GM12878 (cell line): ENCODE data around the gene DENND1A. TPM values are rescaled to one million over a fixed set of nuclear protein-coding genes. Genes with fewer than 3 reads are reported as not detected.
A peak's percentile ranks its signal among the peaks of the same experiment; 100 is the strongest.

Experiments used
- ATAC-seq: fragments of 200-7000 bp; cut with Tn5 transposase; 3 replicates; pipeline ENCODE4 v1.9.1; 2020; ENCODE audit warnings: mild to moderate bottlenecking, moderate library complexity
- BruUV-seq: library from RNA; stranded (reverse); fragments of 400-500 nt; replicated peaks from 2 replicates; lab custom pipeline; 2021; lab: Mats Ljungman, UMichigan
- CTCF ChIA-PET: fragments of 300-600 bp; sonication (Branson Sonifier 250); formaldehyde crosslinking; extraction: SDS; loops from one replicate; lab custom pipeline; 2021; ENCODE audit warnings: inconsistent platforms; lab: Yijun Ruan, JAX
- POLR2A ChIA-PET: fragments of 350-600 bp; formaldehyde crosslinking; extraction: SDS; loops from one replicate; lab custom pipeline; 2021; ENCODE audit warnings: inconsistent platforms; lab: Charles Lee
- RAD21 ChIA-PET: fragments of 300-600 bp; sonication (Branson Sonifier 250); formaldehyde crosslinking; loops from one replicate; lab custom pipeline; 2023; ENCODE audit warnings: antibody characterized with exemption; ENCODE audit not compliant: unreplicated experiment; lab: Charles Lee
- SMC1A ChIA-PET: fragments of 300-600 bp; sonication (Branson Sonifier 250); formaldehyde crosslinking; loops from one replicate; lab custom pipeline; 2023; ENCODE audit not compliant: unreplicated experiment, uncharacterized antibody; lab: Charles Lee
- DNase-seq: peaks from one replicate; pipeline ENCODE4 v3.0.0-alpha.2; 2011; ENCODE audit warnings: low read depth, low spot score
- FAIRE-seq: peaks from 3 replicates; lab custom pipeline; 2011; peaks lifted over from hg19 to GRCh38; lab: Jason Lieb, UNC
- H2AFZ ChIP-seq: 2 replicates; pipeline ENCODE4 v1.6.0; 2011; ENCODE audit warnings: low read depth, low read length, control low read depth; ENCODE audit not compliant: control insufficient read depth
- H3K27ac ChIP-seq: 2 replicates; pipeline ENCODE4 v1.5.1; 2011; ENCODE audit warnings: control low read depth; ENCODE audit not compliant: control insufficient read depth, insufficient read depth
- H3K27me3 ChIP-seq, 2 experiments: replicated peaks in 1 of 2; 2 replicates each; pipeline versions ENCODE4 v1.6.0 to v1.6.1; 2011; ENCODE audit warnings: low read length in 1 of 2; ENCODE audit not compliant: control insufficient read depth in 2 of 2, insufficient read depth in 2 of 2
- H3K36me3 ChIP-seq, 2 experiments: 2 replicates each; pipeline ENCODE4 v1.5.1; 2011; ENCODE audit warnings: low read length in 1 of 2; ENCODE audit not compliant: control insufficient read depth in 2 of 2, insufficient read depth in 2 of 2
- H3K4me1 ChIP-seq: 2 replicates; pipeline ENCODE4 v1.6.1; 2011; ENCODE audit warnings: mild to moderate bottlenecking, low read length, moderate library complexity, mixed read lengths; ENCODE audit not compliant: control insufficient read depth, insufficient read depth
- H3K4me2 ChIP-seq: 2 replicates; pipeline ENCODE4 v1.6.0; 2011; ENCODE audit warnings: control low read depth; ENCODE audit not compliant: control insufficient read depth, insufficient read depth
- H3K4me3 ChIP-seq: fragments of 200-600 bp; sonication (generic); 2 replicates; pipeline ENCODE4 v1.5.1; 2016
- H3K79me2 ChIP-seq: 2 replicates; pipeline ENCODE4 v1.6.0; 2011; ENCODE audit warnings: low read length; ENCODE audit not compliant: control insufficient read depth, insufficient read depth
- H3K9ac ChIP-seq: 2 replicates; pipeline ENCODE4 v1.8.0; 2011; ENCODE audit warnings: low read length, control low read depth, mixed read lengths; ENCODE audit not compliant: control insufficient read depth, insufficient read depth
- H3K9me3 ChIP-seq: replicated peaks from 3 replicates; pipeline ENCODE4 v1.5.1; 2011; ENCODE audit warnings: mild to moderate bottlenecking, low read length; ENCODE audit not compliant: control insufficient read depth, insufficient read depth
- H4K20me1 ChIP-seq: 2 replicates; pipeline ENCODE4 v1.6.0; 2011; ENCODE audit not compliant: control insufficient read depth, insufficient read depth
- ATF7 ChIP-seq: fragments of 450-650 bp; IDR thresholded peaks from 2 replicates; pipeline ENCODE4 v1.6.1; 2016; ENCODE audit warnings: low read depth, mild to moderate bottlenecking
- BHLHE40 ChIP-seq, 2 experiments: fragments of 450-650 bp in 1 of 2; IDR thresholded peaks; 2 replicates each; pipeline ENCODE4 v1.6.1; 2011 to 2017; ENCODE audit warnings: low read depth in 2 of 2, borderline replicate concordance in 1 of 2, improper control_type of control experiment in 1 of 2, low read length in 1 of 2, mild to moderate bottlenecking in 1 of 2
- CHD2 ChIP-seq: IDR thresholded peaks from 2 replicates; pipeline ENCODE4 v1.6.1; 2011; ENCODE audit warnings: low read depth, low read length, improper control_type of control experiment, borderline replicate concordance
- CTCF ChIP-seq, 3 experiments: IDR thresholded peaks in 2 of 3; conservative IDR thresholded peaks in 1 of 3; 2 replicates each; pipeline ENCODE4 v1.5.1; 2011; ENCODE audit warnings: low read depth in 3 of 3, low read length in 3 of 3, mild to moderate bottlenecking in 3 of 3, control low read depth in 2 of 3, moderate library complexity in 2 of 3, inconsistent platforms in 1 of 3, mixed read lengths in 1 of 3; ENCODE audit not compliant: control insufficient read depth in 2 of 3, insufficient read depth in 1 of 3; ENCODE audit errors: extremely low read depth in 1 of 3
- PBX3 ChIP-seq: IDR thresholded peaks from 2 replicates; pipeline ENCODE4 v1.6.1; 2011; ENCODE audit warnings: mild to moderate bottlenecking, low read depth, low read length, moderate library complexity; ENCODE audit not compliant: insufficient replicate concordance
- RAD51 ChIP-seq: fragments of 450-650 bp; IDR thresholded peaks from 2 replicates; pipeline ENCODE4 v1.6.1; 2016; ENCODE audit warnings: moderate library complexity, mild to moderate bottlenecking, inconsistent platforms
- USF1 ChIP-seq: IDR thresholded peaks from 2 replicates; pipeline ENCODE4 v1.6.1; 2011; ENCODE audit warnings: borderline replicate concordance, low read depth, mild to moderate bottlenecking, moderate library complexity, mixed read lengths, low read length; ENCODE audit not compliant: insufficient read depth; ENCODE audit errors: extremely low read length
- whole genome bisulfite sequencing: methylation state at CpG from one replicate; pipeline ENCODE4 v1.1.6; 2016; ENCODE audit warnings: low lambda C conversion rate; ENCODE audit not compliant: insufficient replicate concordance, insufficient coverage; ENCODE audit errors: missing lambda C conversion rate; 5-methylcytosine and 5-hydroxymethylcytosine counted together
- in situ Hi-C: fragments of 300-500 bp; cut with MboI; formaldehyde crosslinking; loops from 9 replicates; pipeline ENCODE4 v1.14.3; 2018; ENCODE audit warnings: mixed read lengths
- intact Hi-C: fragments of 100-400 bp; cut with micrococcal nuclease; formaldehyde crosslinking; loops from one replicate; pipeline ENCODE4 v1.14.2; 2022; ENCODE audit not compliant: unreplicated experiment
- polyA plus RNA-seq, 11 experiments: library from polyadenylated mRNA; depleted of rRNA in 4 of 11; unstranded in 6 of 11; stranded (reverse) in 5 of 11; fragments of >200 nt; fragmentation: Nextera tagmentation in 4 of 11; fragmentation: Illumina TruSeq in 1 of 11; extraction: Ambion mirVana in 4 of 11; extraction: Trizol in 1 of 11; gene quantifications; 1 replicate in 1 of 11; 2 replicates in 10 of 11; pipeline versions ENCODE4 v1.2.1 to v1.2.3, GENCODE V29; 2011 to 2016; ENCODE audit warnings: inconsistent platforms in 2 of 11, missing spikeins in 2 of 11, low read depth in 1 of 11
- total RNA-seq, 4 experiments: library from RNA; depleted of rRNA in 3 of 4; stranded (reverse); fragments of >200 nt in 3 of 4; fragmentation: Illumina TruSeq in 1 of 4; extraction: Trizol in 1 of 4; gene quantifications; 2 replicates each; pipeline versions ENCODE4 v1.2.1 to v1.2.3, GENCODE V29; 2013 to 2021

DENND1A gene
- total and polyA plus RNA-seq, 10 of the 15 experiments (the other 5 are each of a cell fraction or from before 2014, with no cell fraction given), result 14.1 to 48.6 (median 35.2) TPM

GRCh38 chr9:123616707-123617106, 313.2 kb downstream of the DENND1A start:
- intact Hi-C loops, result no loop called here
- no TSS peak for BruUV-seq
- FAIRE-seq, result no peak
- H3K4me1 ChIP-seq, result 0 out of 2 replicates have a peak, but pooled peaks cover 7% of the 10 kb centered on the region
- H3K9me3 ChIP-seq, result no peaks in the 10 kb centered on the region
- TF ChIP-seq ATF7 (no peak), CHD2 (no peak)
- TF ChIP-seq, all 136 proteins: peak for 0
- no peak overlapping the region for H3K9ac ChIP-seq
- H3K27ac ChIP-seq, result no peak overlapping the region
- 99% methylated on average over 8 of the region's 8 CpGs for WGBS
- ChIA-PET CTCF (interaction anchor here (0.8 kb wide), 1 partner anchor 189 kb away, joined by 3 read pairs; no protein-coding TSS in a partner anchor), POLR2A (interaction anchor here (0.9 to 1.5 kb wide), 3 partner anchors 10 to 21 kb away, joined by 3 to 7 read pairs (median 4); no protein-coding TSS in a partner anchor), SMC1A (interaction anchor here (0.7 to 4.7 kb wide), 8 partner anchors 8 to 141 kb away, joined by 3 to 26 read pairs (median 4); no protein-coding TSS in a partner anchor), RAD21 (interaction anchor here (1.8 kb wide), 1 partner anchor 424 kb away, joined by 12 read pairs; no protein-coding TSS in a partner anchor)
- ATAC-seq (no peak), DNase-seq (no peak)
- H3K79me2 ChIP-seq, result no peaks in the 10 kb centered on the region
- no peaks in the 10 kb centered on the region; a peak in 2 of 4 replicates for H3K36me3 ChIP-seq
- no peak overlapping the region for H3K4me3 ChIP-seq
- H3K27me3 ChIP-seq, result no peaks in the 10 kb centered on the region
- H2AFZ ChIP-seq, result no peak overlapping the region
- in situ Hi-C loops, result no loop called here
- no peak overlapping the region for H3K4me2 ChIP-seq
- no peaks in the 10 kb centered on the region for H4K20me1 ChIP-seq

GRCh38 chr9:123615381-123615780, 314.5 kb downstream of the DENND1A start:
- BruUV-seq, result no TSS peak
- TF ChIP-seq PBX3 (no peak), CTCF (IDR thresholded peaks at IDR 0.05 in 2 of 3, conservative IDR thresholded peaks at IDR 0.05 in 1 of 3; ENCODE audit: control insufficient read depth in 2 of 3, extremely low read depth in 1 of 3, insufficient read depth in 1 of 3, low read depth in 3 of 3, low read length in 3 of 3) (peak in 1 of 3 experiments; percentile 14; a peak in 1 of 6 replicates), RAD51 (peak; percentile 41; the same call in 1 of the 2 replicates), USF1 (peak; percentile 14), BHLHE40 (IDR thresholded peaks at IDR 0.05; ENCODE audit: borderline replicate concordance in 1 of 2, low read depth in 2 of 2, low read length in 1 of 2) (peak in 1 of 2 experiments; percentile 12; a peak in 1 of 4 replicates)
- CTCF ChIA-PET, result interaction anchor here (1.1 to 3.4 kb wide), 5 partner anchors 9 to 426 kb away, joined by 3 to 15 read pairs (median 5); no protein-coding TSS in a partner anchor
- Histone ChIP-seq H3K4me2 (no peak overlapping the region), H3K79me2 (no peaks in the 10 kb centered on the region), H3K36me3 (no peaks in the 10 kb centered on the region; a peak in 2 of 4 replicates), H3K4me1 (0 out of 2 replicates have a peak, but pooled peaks cover 7% of the 10 kb centered on the region), H3K9me3 (no peaks in the 10 kb centered on the region), H3K27me3 (no peaks in the 10 kb centered on the region), H2AFZ (no peak overlapping the region), H3K9ac (no peak overlapping the region), H3K27ac (no peak overlapping the region), H4K20me1 (no peaks in the 10 kb centered on the region), H3K4me3 (no peak overlapping the region)
- intact Hi-C loops (no loop called here), in situ Hi-C loops (no loop called here)
- FAIRE-seq (no peak), ATAC-seq (peak; percentile 53), DNase-seq (no peak)
- SMC1A ChIA-PET, result interaction anchor here (0.6 to 4.7 kb wide), 13 partner anchors 9 to 281 kb away, joined by 3 to 26 read pairs (median 4); no protein-coding TSS in a partner anchor
- RAD21 ChIA-PET, result interaction anchor here (1.0 to 2.1 kb wide), 7 partner anchors 24 to 425 kb away, joined by 3 to 12 read pairs (median 4); no protein-coding TSS in a partner anchor
- POLR2A ChIA-PET, result interaction anchor here (1.3 to 1.6 kb wide), 2 partner anchors 10 to 14 kb away, joined by 3 to 4 read pairs; no protein-coding TSS in a partner anchor
- WGBS, result 94% methylated on average over 1 of the region's 1 CpG
